HK-2 (cell line): ENCODE data around the gene ATF2.
A peak's percentile ranks its signal among the peaks of the same experiment; 100 is the strongest.

ENCODE experiments used
- DNase-seq: peaks from one replicate; pipeline ENCODE4 v3.0.0-alpha.2; 2018; ENCODE audit not compliant: unreplicated experiment

The ATF2 gene

DNA sequence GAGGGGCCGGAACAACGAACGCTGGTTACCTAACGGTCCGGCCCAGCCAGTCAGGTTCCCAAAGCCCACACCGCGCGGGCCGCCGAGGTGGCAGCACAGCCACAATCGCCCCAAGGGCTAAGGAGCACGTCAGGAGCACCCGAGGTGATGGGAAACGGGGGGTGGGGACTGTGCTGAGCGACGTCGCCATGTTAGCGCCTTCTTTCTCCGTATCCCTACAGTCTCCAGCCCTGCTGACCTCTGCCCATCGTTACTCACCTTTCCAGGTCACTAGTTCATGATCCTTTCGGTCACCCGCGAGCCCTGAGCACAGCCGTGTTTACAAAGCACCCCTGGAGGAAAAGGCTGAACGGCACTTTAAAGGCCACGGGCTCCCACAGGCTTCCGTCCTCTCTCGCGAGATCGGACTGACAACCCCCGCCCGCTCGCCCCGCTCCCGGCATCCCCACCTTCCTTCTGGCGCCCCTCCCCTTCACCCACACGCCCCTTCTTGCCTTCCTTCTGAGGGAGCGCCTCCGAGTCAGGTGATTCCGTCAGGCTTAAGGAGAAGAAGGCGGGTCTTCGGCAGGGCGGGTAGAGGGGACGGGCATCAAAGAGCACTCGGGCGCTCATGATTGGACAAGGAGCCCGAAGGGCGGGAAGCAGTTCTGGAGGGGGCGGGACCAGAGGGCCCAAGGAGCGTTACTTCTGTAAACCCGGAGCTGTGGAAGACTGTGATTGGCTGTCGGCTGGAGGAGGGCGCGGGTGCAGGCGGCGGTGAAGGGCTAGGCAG, at the start of gene ATF2:
ATF2 (minus strand) TSS at position 412 of the 772 bp plus-strand sequence. CDS start 31,760 bp downstream, outside the sequence.
- peak; percentile 99 for DNase-seq

- DNase-seq = no peak
Observed at GRCh38 chr2:175207741-175208438, 39.9 kb upstream of the ATF2 start.

GRCh38 chr2:175206866-175207265, 38.9 kb upstream of the ATF2 start:
- no peak for DNase-seq

DNA sequence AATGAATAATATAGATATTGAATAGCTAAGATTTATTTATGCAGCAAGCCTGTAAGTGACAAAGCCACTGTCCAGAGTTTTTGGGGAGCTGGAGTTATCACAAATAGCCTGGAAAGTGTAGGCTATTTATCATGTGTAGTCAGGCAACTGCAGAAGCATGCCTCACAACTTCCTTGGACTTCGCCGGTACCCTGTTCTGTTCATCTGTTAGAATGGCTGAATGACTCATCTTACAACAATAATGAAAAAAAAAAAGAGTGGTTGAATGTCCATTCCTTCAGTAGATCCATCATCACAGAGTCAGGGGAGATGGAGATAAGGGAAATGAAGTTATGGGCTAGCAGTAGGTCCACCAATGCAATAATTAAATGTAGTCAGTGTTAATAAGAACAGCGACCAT, 37.5 kb upstream of the ATF2 start:
- no peak for DNase-seq

- DNase-seq = peak; percentile 57
Observed at GRCh38 chr2:175203621-175204496, 35.9 kb upstream of the ATF2 start.

- no peak for DNase-seq
Observed at GRCh38 chr2:175195012-175195411, 27.0 kb upstream of the ATF2 start.

DNA sequence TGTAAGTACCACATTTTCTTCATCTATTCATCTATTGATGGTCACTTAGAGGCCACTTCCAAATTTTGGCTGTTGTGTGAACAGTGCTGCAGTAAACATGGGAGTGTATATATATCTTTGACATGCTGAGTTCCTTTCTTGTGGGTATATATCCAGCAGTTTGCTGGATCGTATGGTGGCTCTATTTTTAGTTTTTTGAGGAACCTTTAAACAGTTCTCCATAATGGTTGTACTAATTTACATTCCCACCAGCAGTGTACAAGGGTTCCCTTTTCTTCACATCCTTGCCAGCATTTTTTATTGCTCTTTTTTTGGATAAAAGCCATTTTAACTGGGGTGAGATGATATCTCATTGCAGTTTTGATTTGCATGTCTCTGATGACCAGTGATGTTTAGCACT, 20.8 kb upstream of the ATF2 start:
- DNase-seq = no peak

DNA sequence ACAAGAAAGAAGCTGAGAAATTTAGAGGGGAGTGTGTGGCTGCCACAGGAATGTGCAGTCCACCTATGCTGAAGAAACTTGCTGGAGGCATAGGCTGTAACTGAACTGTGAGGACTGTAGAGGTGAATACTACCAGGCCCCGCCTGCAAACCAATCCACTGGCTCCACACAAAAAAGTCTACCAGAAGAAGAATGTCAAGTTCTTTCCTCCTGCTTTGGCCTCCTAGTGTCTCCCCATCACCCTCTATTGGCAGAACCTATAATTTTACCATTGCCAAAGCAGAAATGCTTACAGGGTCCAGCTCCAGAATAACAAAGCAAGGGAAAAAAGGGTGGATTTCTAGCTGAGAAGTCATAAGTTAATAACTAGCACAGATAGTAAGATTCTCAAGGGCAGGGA, 19.4 kb upstream of the ATF2 start:
- peak; percentile 4 for DNase-seq

GRCh38 chr2:175183674-175184073, 15.7 kb upstream of the ATF2 start:
- DNase-seq = no peak

DNA sequence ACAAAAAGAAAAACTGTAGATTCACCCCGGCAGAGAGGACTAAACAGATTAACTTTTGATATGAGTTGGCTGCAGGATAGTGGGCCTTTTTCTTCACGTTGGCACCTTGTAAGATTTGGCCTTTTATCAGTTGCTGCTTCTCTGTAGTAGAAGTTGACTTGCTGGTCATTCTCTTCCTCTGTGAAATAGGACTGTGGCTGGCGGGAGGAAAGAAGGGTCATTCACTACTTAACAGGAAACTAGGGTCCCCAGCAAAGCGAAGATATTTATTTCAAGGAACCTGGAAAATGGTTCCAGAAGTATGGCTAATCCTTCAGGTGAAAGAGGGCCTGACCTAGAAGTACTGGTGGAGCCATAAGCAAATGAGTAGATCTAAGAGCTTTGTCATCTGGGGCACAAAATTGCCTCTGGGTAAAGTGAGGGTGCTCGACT, 13.9 kb upstream of the ATF2 start:
- no peak for DNase-seq

GRCh38 chr2:175181104-175181876, 13.3 kb upstream of the ATF2 start, which contains the start of gene ATP5MC3:
Gene ATP5MC3 (minus strand): TSS chr2:175181710. CDS start chr2:175181393, 317 bp downstream.
- peak; percentile 92 for DNase-seq

DNA sequence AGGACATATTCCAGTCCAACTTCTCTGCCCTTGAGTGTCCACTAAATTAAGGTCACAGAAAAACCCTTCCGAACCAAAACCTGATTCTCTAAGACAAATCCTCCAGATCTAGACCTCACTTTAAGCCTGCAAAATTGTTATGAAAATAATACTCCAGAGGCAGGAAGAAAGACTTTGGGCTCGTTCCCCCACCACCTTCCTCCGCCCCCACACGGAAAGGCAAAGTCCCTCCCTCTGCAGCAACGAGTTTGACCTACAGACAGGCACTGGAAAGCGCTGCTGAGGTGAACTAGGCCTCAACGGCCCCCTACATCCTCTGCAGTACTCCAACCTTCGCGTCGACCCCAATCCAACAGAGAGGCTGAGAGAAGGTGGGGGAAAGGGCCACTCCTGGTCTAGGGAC, 12.7 kb upstream of the ATF2 start:
- DNase-seq = peak; percentile 53

- no peak for DNase-seq
Observed at GRCh38 chr2:175176624-175177023, 8.6 kb upstream of the ATF2 start.

DNA sequence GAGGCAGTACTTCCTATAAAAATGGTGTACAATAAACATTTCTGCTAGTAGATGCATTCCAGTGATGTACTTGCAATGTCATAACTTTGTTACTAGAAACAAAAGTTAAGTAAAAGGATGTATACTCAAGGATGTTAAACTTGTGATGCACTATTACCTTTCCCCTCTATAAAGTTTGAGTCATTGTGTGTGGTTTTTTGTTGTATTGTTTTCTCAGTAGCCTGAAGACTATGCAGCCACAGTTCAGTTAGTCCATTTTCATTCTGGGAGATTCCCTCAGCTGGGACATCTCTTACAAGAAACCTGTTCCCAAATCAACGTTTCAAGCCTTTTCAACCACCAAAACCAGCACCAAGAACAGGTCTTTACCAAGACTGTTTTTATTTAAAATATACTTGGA, 7.9 kb upstream of the ATF2 start:
- DNase-seq = no peak

DNA sequence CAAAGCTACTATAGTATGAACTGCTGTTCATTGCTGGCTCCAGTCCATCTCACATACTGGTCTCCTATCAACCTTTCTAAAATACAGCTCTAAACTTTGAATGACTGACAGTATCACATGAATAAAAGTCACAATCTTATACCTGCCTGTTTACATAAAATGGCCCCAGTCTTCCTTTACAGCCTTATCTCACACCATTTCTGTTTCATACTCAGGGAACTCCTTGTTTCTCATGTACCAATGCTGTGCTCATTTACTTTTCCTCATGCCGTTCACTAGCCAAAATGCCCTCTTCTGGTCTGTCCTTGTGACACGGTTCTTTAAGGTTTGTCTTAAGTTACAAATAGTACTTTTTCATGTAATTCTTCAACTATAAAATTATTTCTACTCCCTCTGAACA, 7.3 kb upstream of the ATF2 start:
- DNase-seq = no peak

DNA sequence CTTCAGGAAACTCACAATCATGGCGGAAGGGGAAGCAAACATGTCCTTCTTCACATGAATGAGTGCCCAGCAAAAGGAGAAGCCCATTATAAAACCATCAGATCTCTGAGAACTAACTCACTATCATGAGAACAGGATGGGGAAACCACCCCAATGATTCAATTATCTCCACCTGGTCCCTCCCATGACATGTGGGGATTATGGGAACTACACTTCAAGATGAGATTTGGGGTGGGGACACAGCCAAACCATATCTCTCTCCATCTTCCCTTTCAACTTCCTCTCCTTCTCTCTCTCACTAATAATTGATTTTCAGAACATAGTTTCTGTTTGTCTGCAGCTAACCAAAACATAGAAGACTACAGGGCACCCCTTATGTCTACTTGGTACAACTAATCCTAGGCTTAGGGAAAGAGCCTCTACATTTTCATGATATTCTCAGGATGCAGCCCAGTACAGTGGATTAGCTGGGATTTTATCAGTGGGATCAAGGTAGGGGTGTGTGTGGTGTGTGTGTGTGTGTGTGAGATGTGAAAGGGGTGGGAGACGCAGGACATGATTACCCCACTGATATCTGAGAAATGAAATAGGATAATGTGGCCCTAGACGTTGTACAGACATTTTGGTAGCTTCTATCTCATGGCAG, 2.8 kb upstream of the ATF2 start:
- DNase-seq = no peak

- no peak for DNase-seq
Observed at GRCh38 chr2:175169191-175169590, 1.2 kb upstream of the ATF2 start.

- no peak for DNase-seq
Observed at GRCh38 chr2:175168564-175168945, 552 bp upstream of the ATF2 start.

GRCh38 chr2:175167076-175167791, 769 bp downstream of the ATF2 start:
- peak; percentile 51 for DNase-seq

GRCh38 chr2:175166216-175166824, 1.7 kb downstream of the ATF2 start:
- no peak for DNase-seq
